DND-41 (cell line): ENCODE measurements around the gene TAS2R41.

ENCODE experiments used
- EZH2 ChIP-seq: IDR thresholded peaks from 3 replicates; pipeline ENCODE4 v1.6.1; 2012; ENCODE audit warnings: borderline replicate concordance, low read depth, mild to moderate bottlenecking, moderate library complexity, low read length, inconsistent platforms; ENCODE audit not compliant: severe bottlenecking
- TF ChIP-seq, protein P1 (sequence below): IDR thresholded peaks from 2 replicates; pipeline ENCODE4 v1.5.1; 2012; ENCODE audit warnings: borderline replicate concordance, low read length, moderate library complexity, mild to moderate bottlenecking; ENCODE audit not compliant: poor library complexity, severe bottlenecking; ENCODE audit errors: extremely low read depth

DNA sequence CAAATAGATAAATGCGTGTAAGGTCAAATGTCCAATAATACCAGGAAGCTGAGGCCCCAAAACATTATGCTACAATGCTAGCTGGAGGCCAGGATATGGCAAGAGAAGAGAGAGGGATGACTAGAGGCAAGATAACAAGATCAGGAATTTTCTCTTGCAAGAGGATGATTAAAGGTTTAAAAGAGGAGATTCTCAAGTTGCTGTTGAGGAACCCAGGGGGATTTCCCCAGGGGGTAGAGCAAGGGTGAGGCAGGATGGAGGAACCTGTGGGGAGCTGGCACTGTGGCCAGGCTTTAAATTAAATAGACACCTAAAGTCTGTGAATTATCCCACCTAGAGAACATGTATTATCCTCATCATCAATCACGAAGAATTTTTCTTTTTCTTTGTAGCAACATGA, 37.8 kb upstream of the TAS2R41 start:
- TF ChIP-seq, protein P1, sequence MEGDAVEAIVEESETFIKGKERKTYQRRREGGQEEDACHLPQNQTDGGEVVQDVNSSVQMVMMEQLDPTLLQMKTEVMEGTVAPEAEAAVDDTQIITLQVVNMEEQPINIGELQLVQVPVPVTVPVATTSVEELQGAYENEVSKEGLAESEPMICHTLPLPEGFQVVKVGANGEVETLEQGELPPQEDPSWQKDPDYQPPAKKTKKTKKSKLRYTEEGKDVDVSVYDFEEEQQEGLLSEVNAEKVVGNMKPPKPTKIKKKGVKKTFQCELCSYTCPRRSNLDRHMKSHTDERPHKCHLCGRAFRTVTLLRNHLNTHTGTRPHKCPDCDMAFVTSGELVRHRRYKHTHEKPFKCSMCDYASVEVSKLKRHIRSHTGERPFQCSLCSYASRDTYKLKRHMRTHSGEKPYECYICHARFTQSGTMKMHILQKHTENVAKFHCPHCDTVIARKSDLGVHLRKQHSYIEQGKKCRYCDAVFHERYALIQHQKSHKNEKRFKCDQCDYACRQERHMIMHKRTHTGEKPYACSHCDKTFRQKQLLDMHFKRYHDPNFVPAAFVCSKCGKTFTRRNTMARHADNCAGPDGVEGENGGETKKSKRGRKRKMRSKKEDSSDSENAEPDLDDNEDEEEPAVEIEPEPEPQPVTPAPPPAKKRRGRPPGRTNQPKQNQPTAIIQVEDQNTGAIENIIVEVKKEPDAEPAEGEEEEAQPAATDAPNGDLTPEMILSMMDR = no peak
- TF ChIP-seq EZH2 = no peak
